H1 (cell line): ENCODE results near the gene SLC35F3.

Experiments
- BCL11A ChIP-seq, 2 experiments: IDR thresholded peaks; one replicate each; pipeline ENCODE4 v1.6.1; 2011; ENCODE audit warnings: low read depth in 2 of 2, low read length in 2 of 2, mild to moderate bottlenecking in 2 of 2
- CEBPB ChIP-seq: IDR thresholded peaks from 2 replicates; pipeline ENCODE4 v1.6.1; 2012; ENCODE audit warnings: low read depth, low read length
- EZH2 ChIP-seq: fragments of 200-600 bp; sonication (generic); IDR thresholded peaks from 2 replicates; pipeline ENCODE4 v1.7.1; 2012; ENCODE audit warnings: low read depth, mild to moderate bottlenecking, moderate library complexity, low read length, inconsistent platforms; ENCODE audit not compliant: severe bottlenecking
- POLR2A ChIP-seq, 2 experiments: IDR thresholded peaks; 1 replicate in 1 of 2; 2 replicates in 1 of 2; pipeline ENCODE4 v1.6.1; 2011; ENCODE audit warnings: low read depth in 2 of 2, low read length in 2 of 2, mild to moderate bottlenecking in 2 of 2; ENCODE audit errors: control extremely low read depth in 1 of 2
- POLR2AphosphoS5 ChIP-seq: IDR thresholded peaks from 2 replicates; pipeline ENCODE4 v1.6.1; 2011; ENCODE audit warnings: low read depth, low read length
- RBBP5 ChIP-seq: IDR thresholded peaks from 2 replicates; pipeline ENCODE4 v1.7.1; 2012; ENCODE audit warnings: low read depth, mild to moderate bottlenecking, inconsistent platforms, low read length, moderate library complexity, borderline replicate concordance
- RFX5 ChIP-seq: IDR thresholded peaks from 2 replicates; pipeline ENCODE4 v1.6.1; 2011; ENCODE audit warnings: low read depth, low read length, improper control_type of control experiment, borderline replicate concordance
- TAF1 ChIP-seq: IDR thresholded peaks from 2 replicates; pipeline ENCODE4 v1.6.1; 2011; ENCODE audit warnings: mild to moderate bottlenecking, low read depth, low read length
- TBP ChIP-seq: IDR thresholded peaks from 2 replicates; pipeline ENCODE4 v1.6.1; 2011; ENCODE audit warnings: low read depth, low read length, improper control_type of control experiment
- ZNF274 ChIP-seq: IDR thresholded peaks from 2 replicates; pipeline ENCODE4 v1.7.0; 2012; ENCODE audit warnings: low read length, borderline replicate concordance; ENCODE audit errors: extremely low read depth
- TF ChIP-seq, protein P1 (sequence below), 3 experiments: IDR thresholded peaks; 1 replicate in 2 of 3; 2 replicates in 1 of 3; pipeline versions ENCODE4 v1.5.1 to v1.6.1; 2011; ENCODE audit warnings: low read length in 3 of 3, mild to moderate bottlenecking in 3 of 3, inconsistent platforms in 2 of 3, low read depth in 1 of 3, moderate library complexity in 1 of 3; ENCODE audit not compliant: insufficient read depth in 1 of 3; ENCODE audit errors: control extremely low read depth in 1 of 3
- TF ChIP-seq, protein P2 (sequence below): IDR thresholded peaks from 2 replicates; pipeline ENCODE4 v1.6.1; 2011; ENCODE audit warnings: low read depth, mild to moderate bottlenecking, low read length; ENCODE audit not compliant: insufficient read depth

DNA sequence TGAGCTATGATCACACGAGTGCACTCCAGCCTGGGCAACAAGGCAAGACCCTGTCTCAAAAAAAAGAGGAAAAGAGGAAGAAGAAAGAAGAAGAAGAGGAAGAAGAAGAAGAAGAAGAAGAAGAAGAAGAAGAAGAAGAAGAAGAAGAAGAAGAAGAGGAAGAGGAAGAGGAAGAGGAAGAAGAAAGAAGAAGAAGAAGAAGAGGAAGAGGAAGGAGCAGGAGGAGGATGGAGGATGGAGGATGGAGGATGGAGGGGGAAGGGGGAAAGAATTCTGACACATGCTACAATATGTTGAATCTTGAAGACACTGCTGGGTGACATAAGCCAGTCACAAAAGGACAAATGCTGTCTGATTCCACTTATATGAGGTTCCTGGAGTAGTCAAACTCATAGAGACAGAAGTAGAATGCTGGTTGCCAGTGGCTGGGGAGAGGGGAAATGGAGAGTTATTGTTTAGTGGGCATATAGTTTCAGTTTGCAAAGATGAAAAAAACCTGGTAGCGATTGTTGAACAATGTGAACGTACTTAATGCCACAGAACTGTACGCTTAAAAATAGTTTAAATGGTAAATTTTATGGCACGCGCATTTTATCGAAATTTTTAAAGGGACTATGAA, 421.5 kb downstream of the SLC35F3 start:
- TF ChIP-seq RBBP5 (no peak), POLR2AphosphoS5 (no peak), BCL11A (IDR thresholded peaks at IDR 0.05; ENCODE audit: low read depth in 2 of 2, low read length in 2 of 2) (no peak), RFX5 (no peak), ZNF274 (no peak), POLR2A (IDR thresholded peaks at IDR 0.05; ENCODE audit: control extremely low read depth in 1 of 2, low read depth in 2 of 2, low read length in 2 of 2) (no peak), CEBPB (no peak), TBP (no peak), EZH2 (no peak), TAF1 (no peak)
- TF ChIP-seq, protein P1, sequence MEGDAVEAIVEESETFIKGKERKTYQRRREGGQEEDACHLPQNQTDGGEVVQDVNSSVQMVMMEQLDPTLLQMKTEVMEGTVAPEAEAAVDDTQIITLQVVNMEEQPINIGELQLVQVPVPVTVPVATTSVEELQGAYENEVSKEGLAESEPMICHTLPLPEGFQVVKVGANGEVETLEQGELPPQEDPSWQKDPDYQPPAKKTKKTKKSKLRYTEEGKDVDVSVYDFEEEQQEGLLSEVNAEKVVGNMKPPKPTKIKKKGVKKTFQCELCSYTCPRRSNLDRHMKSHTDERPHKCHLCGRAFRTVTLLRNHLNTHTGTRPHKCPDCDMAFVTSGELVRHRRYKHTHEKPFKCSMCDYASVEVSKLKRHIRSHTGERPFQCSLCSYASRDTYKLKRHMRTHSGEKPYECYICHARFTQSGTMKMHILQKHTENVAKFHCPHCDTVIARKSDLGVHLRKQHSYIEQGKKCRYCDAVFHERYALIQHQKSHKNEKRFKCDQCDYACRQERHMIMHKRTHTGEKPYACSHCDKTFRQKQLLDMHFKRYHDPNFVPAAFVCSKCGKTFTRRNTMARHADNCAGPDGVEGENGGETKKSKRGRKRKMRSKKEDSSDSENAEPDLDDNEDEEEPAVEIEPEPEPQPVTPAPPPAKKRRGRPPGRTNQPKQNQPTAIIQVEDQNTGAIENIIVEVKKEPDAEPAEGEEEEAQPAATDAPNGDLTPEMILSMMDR (IDR thresholded peaks at IDR 0.05; ENCODE audit: control extremely low read depth in 1 of 3, insufficient read depth in 1 of 3, low read depth in 1 of 3, low read length in 3 of 3) = no peak
- TF ChIP-seq, protein P2, sequence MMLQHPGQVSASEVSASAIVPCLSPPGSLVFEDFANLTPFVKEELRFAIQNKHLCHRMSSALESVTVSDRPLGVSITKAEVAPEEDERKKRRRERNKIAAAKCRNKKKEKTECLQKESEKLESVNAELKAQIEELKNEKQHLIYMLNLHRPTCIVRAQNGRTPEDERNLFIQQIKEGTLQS = no peak
